ENCODE measurements around the gene ALAS1.

Gene ALAS1

DNA sequence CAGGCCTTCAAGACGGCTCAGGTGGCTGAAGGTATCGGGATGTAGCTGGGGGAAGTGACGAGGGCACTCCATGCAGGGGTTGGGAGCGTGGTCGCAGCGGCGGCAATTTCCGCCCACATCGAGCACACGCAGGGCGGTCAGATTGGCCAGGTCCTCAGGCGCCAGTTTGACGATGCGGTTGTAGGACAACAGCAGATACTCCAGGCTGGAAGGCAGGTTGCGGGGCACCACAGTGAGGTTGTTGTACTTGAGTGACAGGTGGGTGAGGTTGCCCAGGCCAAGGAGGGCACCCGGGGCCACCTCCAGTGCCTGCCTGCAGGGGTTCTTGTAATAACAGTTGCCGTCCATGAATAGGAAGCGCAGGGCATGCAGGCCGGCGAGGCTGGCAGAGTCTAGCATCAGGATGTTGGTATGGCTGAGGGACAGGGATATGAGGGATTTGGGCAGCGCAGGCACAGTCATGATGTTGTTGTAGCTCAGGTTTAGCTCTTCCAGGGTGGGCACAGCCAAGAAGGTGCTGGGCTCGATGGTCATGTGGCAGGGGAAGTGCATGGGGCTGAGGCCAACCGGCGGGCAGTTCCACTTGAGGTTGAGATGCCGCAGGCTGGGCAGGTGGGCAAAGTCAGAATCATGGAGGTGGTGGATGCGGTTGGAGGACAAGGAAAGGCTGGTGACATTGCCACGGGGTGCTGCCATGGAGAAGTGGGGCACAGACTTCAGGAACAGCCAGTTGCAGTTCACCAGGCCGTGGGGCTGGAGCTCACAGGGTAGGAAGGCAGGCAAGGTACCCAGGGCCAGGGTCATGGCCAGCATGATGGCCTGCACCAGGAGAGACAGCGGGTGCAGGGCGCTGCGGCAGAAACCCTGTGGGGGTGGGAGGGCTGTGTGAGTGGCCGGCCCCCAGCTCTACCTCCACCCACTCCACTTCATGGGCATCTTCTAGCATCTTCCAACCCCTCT lies 25.8 kb downstream of the ALAS1 start:
- H3K27ac ChIP-seq: no peak overlapping the region
- TF ChIP-seq, protein P1, sequence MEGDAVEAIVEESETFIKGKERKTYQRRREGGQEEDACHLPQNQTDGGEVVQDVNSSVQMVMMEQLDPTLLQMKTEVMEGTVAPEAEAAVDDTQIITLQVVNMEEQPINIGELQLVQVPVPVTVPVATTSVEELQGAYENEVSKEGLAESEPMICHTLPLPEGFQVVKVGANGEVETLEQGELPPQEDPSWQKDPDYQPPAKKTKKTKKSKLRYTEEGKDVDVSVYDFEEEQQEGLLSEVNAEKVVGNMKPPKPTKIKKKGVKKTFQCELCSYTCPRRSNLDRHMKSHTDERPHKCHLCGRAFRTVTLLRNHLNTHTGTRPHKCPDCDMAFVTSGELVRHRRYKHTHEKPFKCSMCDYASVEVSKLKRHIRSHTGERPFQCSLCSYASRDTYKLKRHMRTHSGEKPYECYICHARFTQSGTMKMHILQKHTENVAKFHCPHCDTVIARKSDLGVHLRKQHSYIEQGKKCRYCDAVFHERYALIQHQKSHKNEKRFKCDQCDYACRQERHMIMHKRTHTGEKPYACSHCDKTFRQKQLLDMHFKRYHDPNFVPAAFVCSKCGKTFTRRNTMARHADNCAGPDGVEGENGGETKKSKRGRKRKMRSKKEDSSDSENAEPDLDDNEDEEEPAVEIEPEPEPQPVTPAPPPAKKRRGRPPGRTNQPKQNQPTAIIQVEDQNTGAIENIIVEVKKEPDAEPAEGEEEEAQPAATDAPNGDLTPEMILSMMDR (conservative IDR thresholded peaks at IDR 0.05): no peak

- no peak within 1 kb of the TSS for H3K27ac ChIP-seq
- TF ChIP-seq, protein P1 (conservative IDR thresholded peaks at IDR 0.05): no peak
Observed at GRCh38 chr3:52225452-52226228, 27.7 kb downstream of the ALAS1 start, which contains the start of gene TLR9. Gene TLR9, minus strand, starts transcription at chr3:52225645. Its CDS starts 116 bp downstream, at chr3:52225529.

- H3K27ac ChIP-seq: no peak overlapping the region
- TF ChIP-seq, protein P1 (conservative IDR thresholded peaks at IDR 0.05): no peak
Observed at GRCh38 chr3:52226229-52226817, 28.4 kb downstream of the ALAS1 start.

DNA sequence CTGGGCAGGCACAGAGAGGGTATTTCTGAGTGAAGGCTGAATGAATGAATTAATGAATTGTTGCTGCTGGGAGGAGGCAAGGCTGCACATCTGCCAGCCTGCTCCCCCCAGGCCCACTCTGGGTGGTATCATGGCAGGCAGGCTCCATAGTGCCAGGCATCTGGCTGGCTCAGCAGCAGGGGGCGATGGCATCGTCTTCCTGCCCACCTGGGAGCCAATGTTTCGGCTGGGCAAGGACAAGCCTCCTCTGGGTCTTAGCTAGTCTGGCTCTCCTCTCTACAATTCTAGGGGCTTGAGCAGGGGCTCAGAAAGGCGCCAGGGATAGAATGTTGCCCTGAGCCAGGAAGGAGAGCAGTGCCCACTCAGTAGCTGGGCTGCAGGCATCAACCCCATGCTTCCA lies 29.2 kb downstream of the ALAS1 start:
- no peak overlapping the region for H3K27ac ChIP-seq
- TF ChIP-seq, protein P1 (conservative IDR thresholded peaks at IDR 0.05): no peak; the same call in 1 of the 2 replicates

- H3K27ac ChIP-seq: no peak overlapping the region
Observed at GRCh38 chr3:52227766-52228165, 29.8 kb downstream of the ALAS1 start.

DNA sequence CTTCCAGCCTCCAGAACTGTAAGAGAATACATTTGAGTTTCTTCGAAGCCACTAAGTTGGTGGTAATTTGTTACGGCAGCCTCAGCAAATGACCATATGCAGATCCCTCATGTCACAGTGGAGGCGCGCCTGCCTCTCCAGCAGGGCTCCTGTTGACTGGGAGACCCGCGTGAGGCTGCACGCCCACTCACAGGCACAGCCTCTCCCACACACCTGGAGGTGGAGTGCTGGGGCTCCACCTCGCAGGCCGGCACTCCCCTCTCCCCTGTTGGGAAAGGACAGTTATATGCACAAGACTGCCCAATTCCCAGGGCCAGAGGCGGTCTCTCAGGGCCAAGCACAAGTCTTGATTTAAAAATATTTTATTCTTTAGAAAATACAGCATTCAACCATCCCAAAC lies 30.3 kb downstream of the ALAS1 start:
- TF ChIP-seq, protein P1 (conservative IDR thresholded peaks at IDR 0.05): no peak

More at GRCh38 chr3:52227766-52228165, 29.8 kb downstream of the ALAS1 start:
- TF ChIP-seq, protein P1 (conservative IDR thresholded peaks at IDR 0.05): no peak

More for the DNA sequence above, 30.3 kb downstream of the ALAS1 start:
- H3K27ac ChIP-seq: no peak overlapping the region
